GM12878 (cell line): ENCODE measurements around the gene COL2A1. TPM values are rescaled to one million over a fixed set of nuclear protein-coding genes. Genes with fewer than 3 reads are reported as not detected.

Source experiments
- ATAC-seq: fragments of 200-7000 bp; cut with Tn5 transposase; 3 replicates; pipeline ENCODE4 v1.9.1; 2020; ENCODE audit warnings: mild to moderate bottlenecking, moderate library complexity
- BruUV-seq: library from RNA; stranded (reverse); fragments of 400-500 nt; replicated peaks from 2 replicates; lab custom pipeline; 2021; lab: Mats Ljungman, UMichigan
- CTCF ChIA-PET: fragments of 300-600 bp; sonication (Branson Sonifier 250); formaldehyde crosslinking; extraction: SDS; loops from one replicate; lab custom pipeline; 2021; ENCODE audit warnings: inconsistent platforms; lab: Yijun Ruan, JAX
- POLR2A ChIA-PET: fragments of 350-600 bp; formaldehyde crosslinking; extraction: SDS; loops from one replicate; lab custom pipeline; 2021; ENCODE audit warnings: inconsistent platforms; lab: Charles Lee
- RAD21 ChIA-PET: fragments of 300-600 bp; sonication (Branson Sonifier 250); formaldehyde crosslinking; loops from one replicate; lab custom pipeline; 2023; ENCODE audit warnings: antibody characterized with exemption; ENCODE audit not compliant: unreplicated experiment; lab: Charles Lee
- SMC1A ChIA-PET: fragments of 300-600 bp; sonication (Branson Sonifier 250); formaldehyde crosslinking; loops from one replicate; lab custom pipeline; 2023; ENCODE audit not compliant: unreplicated experiment, uncharacterized antibody; lab: Charles Lee
- DNase-seq: peaks from one replicate; pipeline ENCODE4 v3.0.0-alpha.2; 2011; ENCODE audit warnings: low read depth, low spot score
- FAIRE-seq: peaks from 3 replicates; lab custom pipeline; 2011; peaks lifted over from hg19 to GRCh38; lab: Jason Lieb, UNC
- H2AFZ ChIP-seq: 2 replicates; pipeline ENCODE4 v1.6.0; 2011; ENCODE audit warnings: low read depth, low read length, control low read depth; ENCODE audit not compliant: control insufficient read depth
- H3K27ac ChIP-seq: 2 replicates; pipeline ENCODE4 v1.5.1; 2011; ENCODE audit warnings: control low read depth; ENCODE audit not compliant: control insufficient read depth, insufficient read depth
- H3K27me3 ChIP-seq, 2 experiments: replicated peaks in 1 of 2; 2 replicates each; pipeline versions ENCODE4 v1.6.0 to v1.6.1; 2011; ENCODE audit warnings: low read length in 1 of 2; ENCODE audit not compliant: control insufficient read depth in 2 of 2, insufficient read depth in 2 of 2
- H3K36me3 ChIP-seq, 2 experiments: 2 replicates each; pipeline ENCODE4 v1.5.1; 2011; ENCODE audit warnings: low read length in 1 of 2; ENCODE audit not compliant: control insufficient read depth in 2 of 2, insufficient read depth in 2 of 2
- H3K4me1 ChIP-seq: 2 replicates; pipeline ENCODE4 v1.6.1; 2011; ENCODE audit warnings: mild to moderate bottlenecking, low read length, moderate library complexity, mixed read lengths; ENCODE audit not compliant: control insufficient read depth, insufficient read depth
- H3K4me2 ChIP-seq: 2 replicates; pipeline ENCODE4 v1.6.0; 2011; ENCODE audit warnings: control low read depth; ENCODE audit not compliant: control insufficient read depth, insufficient read depth
- H3K4me3 ChIP-seq: fragments of 200-600 bp; sonication (generic); 2 replicates; pipeline ENCODE4 v1.5.1; 2016
- H3K79me2 ChIP-seq: 2 replicates; pipeline ENCODE4 v1.6.0; 2011; ENCODE audit warnings: low read length; ENCODE audit not compliant: control insufficient read depth, insufficient read depth
- H3K9ac ChIP-seq: 2 replicates; pipeline ENCODE4 v1.8.0; 2011; ENCODE audit warnings: low read length, control low read depth, mixed read lengths; ENCODE audit not compliant: control insufficient read depth, insufficient read depth
- H3K9me3 ChIP-seq: replicated peaks from 3 replicates; pipeline ENCODE4 v1.5.1; 2011; ENCODE audit warnings: mild to moderate bottlenecking, low read length; ENCODE audit not compliant: control insufficient read depth, insufficient read depth
- H4K20me1 ChIP-seq: 2 replicates; pipeline ENCODE4 v1.6.0; 2011; ENCODE audit not compliant: control insufficient read depth, insufficient read depth
- CREB1 ChIP-seq: IDR thresholded peaks from 2 replicates; pipeline ENCODE4 v1.6.1; 2012; ENCODE audit warnings: low read depth, mild to moderate bottlenecking, inconsistent platforms
- FOXK2 ChIP-seq: fragments of 450-650 bp; IDR thresholded peaks from 2 replicates; pipeline ENCODE4 v1.6.1; 2017; ENCODE audit warnings: mild to moderate bottlenecking, moderate library complexity
- FOXM1 ChIP-seq: IDR thresholded peaks from 2 replicates; pipeline ENCODE4 v1.6.1; 2012; ENCODE audit warnings: low read depth, mild to moderate bottlenecking, inconsistent platforms, low read length, moderate library complexity
- GABPA ChIP-seq: IDR thresholded peaks from 2 replicates; pipeline ENCODE4 v1.6.1; 2014; ENCODE audit warnings: antibody characterized with exemption, low read depth, mild to moderate bottlenecking, inconsistent platforms
- HDGF ChIP-seq: fragments of 450-650 bp; IDR thresholded peaks from 2 replicates; pipeline ENCODE4 v1.6.1; 2016; ENCODE audit warnings: antibody characterized with exemption
- IKZF2 ChIP-seq, 2 experiments: fragments of 450-650 bp; IDR thresholded peaks; 2 replicates each; pipeline ENCODE4 v1.6.1; 2017; ENCODE audit warnings: mild to moderate bottlenecking in 2 of 2, moderate library complexity in 2 of 2
- PAX8 ChIP-seq: fragments of 450-650 bp; IDR thresholded peaks from 2 replicates; pipeline ENCODE4 v1.6.1; 2017; ENCODE audit warnings: mild to moderate bottlenecking, moderate library complexity
- POU2F2 ChIP-seq: IDR thresholded peaks from 3 replicates; pipeline ENCODE4 v1.6.1; 2011; ENCODE audit warnings: low read depth, mild to moderate bottlenecking, low read length, borderline replicate concordance
- ZZZ3 ChIP-seq: IDR thresholded peaks from 2 replicates; pipeline ENCODE4 v1.6.1; 2011; ENCODE audit warnings: low read depth; ENCODE audit not compliant: control insufficient read depth, insufficient read length
- WGBS: methylation state at CpG from one replicate; pipeline ENCODE4 v1.1.6; 2016; ENCODE audit warnings: low lambda C conversion rate; ENCODE audit not compliant: insufficient replicate concordance, insufficient coverage; ENCODE audit errors: missing lambda C conversion rate; 5-methylcytosine and 5-hydroxymethylcytosine counted together
- in situ Hi-C: fragments of 300-500 bp; cut with MboI; formaldehyde crosslinking; loops from 9 replicates; pipeline ENCODE4 v1.14.3; 2018; ENCODE audit warnings: mixed read lengths
- intact Hi-C: fragments of 100-400 bp; cut with micrococcal nuclease; formaldehyde crosslinking; loops from one replicate; pipeline ENCODE4 v1.14.2; 2022; ENCODE audit not compliant: unreplicated experiment
- polyA plus RNA-seq, 11 experiments: library from polyadenylated mRNA; depleted of rRNA in 4 of 11; unstranded in 6 of 11; stranded (reverse) in 5 of 11; fragments of >200 nt; fragmentation: Nextera tagmentation in 4 of 11; fragmentation: Illumina TruSeq in 1 of 11; extraction: Ambion mirVana in 4 of 11; extraction: Trizol in 1 of 11; gene quantifications; 1 replicate in 1 of 11; 2 replicates in 10 of 11; pipeline versions ENCODE4 v1.2.1 to v1.2.3, GENCODE V29; 2011 to 2016; ENCODE audit warnings: inconsistent platforms in 2 of 11, missing spikeins in 2 of 11, low read depth in 1 of 11
- total RNA-seq, 4 experiments: library from RNA; depleted of rRNA in 3 of 4; stranded (reverse); fragments of >200 nt in 3 of 4; fragmentation: Illumina TruSeq in 1 of 4; extraction: Trizol in 1 of 4; gene quantifications; 2 replicates each; pipeline versions ENCODE4 v1.2.1 to v1.2.3, GENCODE V29; 2013 to 2021
- TF ChIP-seq, protein P1 (sequence below): fragments of 150-350 bp; IDR thresholded peaks from 2 replicates; pipeline ENCODE4 v1.6.1; 2016; ENCODE audit warnings: low read depth, low read length
- TF ChIP-seq, protein P2 (sequence below): IDR thresholded peaks from 2 replicates; pipeline ENCODE4 v1.6.1; 2011; ENCODE audit warnings: mild to moderate bottlenecking, low read depth, low read length, moderate library complexity; ENCODE audit not compliant: insufficient replicate concordance
- TF ChIP-seq, protein P3 (sequence below): IDR thresholded peaks from 2 replicates; pipeline ENCODE4 v1.6.1; 2012; ENCODE audit warnings: low read length, inconsistent platforms
- TF ChIP-seq, protein P4 (sequence below): IDR thresholded peaks from 2 replicates; pipeline ENCODE4 v1.6.1; 2012; ENCODE audit warnings: low read depth, low read length, improper control_type of control experiment
- TF ChIP-seq, protein P5 (sequence below): fragments of 450-650 bp; IDR thresholded peaks from 2 replicates; pipeline ENCODE4 v1.6.1; 2017; ENCODE audit warnings: low read depth, mild to moderate bottlenecking, moderate library complexity

Gene COL2A1
- total and polyA plus RNA-seq, 10 of the 15 experiments (the other 5 are each of a cell fraction or from before 2014, with no cell fraction given): 0.06 to 0.67 (median 0.19) TPM; not detected in 1

DNA sequence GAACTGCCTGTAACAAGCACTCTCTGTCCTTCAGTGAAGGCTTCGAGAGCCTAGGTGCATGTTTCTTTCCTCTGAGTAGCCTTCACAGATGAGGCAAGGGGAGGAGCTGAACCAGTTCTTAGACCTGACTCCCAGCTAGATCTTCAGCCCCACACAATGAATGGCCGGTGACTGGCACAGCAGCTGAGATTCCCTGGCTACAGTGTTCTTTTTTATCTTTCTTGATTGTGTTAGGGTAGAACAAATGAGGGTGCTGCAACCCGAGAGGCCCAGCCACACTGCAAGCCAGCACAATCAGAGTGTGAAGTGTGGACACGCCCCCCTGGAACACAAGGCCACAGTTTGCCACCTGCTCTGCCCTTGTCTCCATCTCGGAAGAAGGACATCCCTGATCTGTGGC lies 19.1 kb upstream of the COL2A1 start:
- POLR2A ChIA-PET: no interaction called here
- in situ Hi-C loops: no loop called here
- Histone ChIP-seq H3K4me3 (no peak overlapping the region), H3K9me3 (no peaks in the 10 kb centered on the region), H3K27ac (no peak overlapping the region), H3K79me2 (no peaks in the 10 kb centered on the region), H2AFZ (no peak overlapping the region), H3K27me3 (peaks cover 3 to 5% of the 10 kb centered on the region in 2 experiments; a peak in 3 of 4 replicates), H3K4me2 (no peak overlapping the region), H3K9ac (no peak overlapping the region), H3K36me3 (no peaks in the 10 kb centered on the region), H3K4me1 (no peaks in the 10 kb centered on the region), H4K20me1 (no peaks in the 10 kb centered on the region; the same call in 1 of the 2 replicates)
- ATAC-seq (no peak), FAIRE-seq (no peak), DNase-seq (no peak)
- BruUV-seq: no TSS peak
- SMC1A ChIA-PET: no interaction called here
- TF ChIP-seq, protein P1, sequence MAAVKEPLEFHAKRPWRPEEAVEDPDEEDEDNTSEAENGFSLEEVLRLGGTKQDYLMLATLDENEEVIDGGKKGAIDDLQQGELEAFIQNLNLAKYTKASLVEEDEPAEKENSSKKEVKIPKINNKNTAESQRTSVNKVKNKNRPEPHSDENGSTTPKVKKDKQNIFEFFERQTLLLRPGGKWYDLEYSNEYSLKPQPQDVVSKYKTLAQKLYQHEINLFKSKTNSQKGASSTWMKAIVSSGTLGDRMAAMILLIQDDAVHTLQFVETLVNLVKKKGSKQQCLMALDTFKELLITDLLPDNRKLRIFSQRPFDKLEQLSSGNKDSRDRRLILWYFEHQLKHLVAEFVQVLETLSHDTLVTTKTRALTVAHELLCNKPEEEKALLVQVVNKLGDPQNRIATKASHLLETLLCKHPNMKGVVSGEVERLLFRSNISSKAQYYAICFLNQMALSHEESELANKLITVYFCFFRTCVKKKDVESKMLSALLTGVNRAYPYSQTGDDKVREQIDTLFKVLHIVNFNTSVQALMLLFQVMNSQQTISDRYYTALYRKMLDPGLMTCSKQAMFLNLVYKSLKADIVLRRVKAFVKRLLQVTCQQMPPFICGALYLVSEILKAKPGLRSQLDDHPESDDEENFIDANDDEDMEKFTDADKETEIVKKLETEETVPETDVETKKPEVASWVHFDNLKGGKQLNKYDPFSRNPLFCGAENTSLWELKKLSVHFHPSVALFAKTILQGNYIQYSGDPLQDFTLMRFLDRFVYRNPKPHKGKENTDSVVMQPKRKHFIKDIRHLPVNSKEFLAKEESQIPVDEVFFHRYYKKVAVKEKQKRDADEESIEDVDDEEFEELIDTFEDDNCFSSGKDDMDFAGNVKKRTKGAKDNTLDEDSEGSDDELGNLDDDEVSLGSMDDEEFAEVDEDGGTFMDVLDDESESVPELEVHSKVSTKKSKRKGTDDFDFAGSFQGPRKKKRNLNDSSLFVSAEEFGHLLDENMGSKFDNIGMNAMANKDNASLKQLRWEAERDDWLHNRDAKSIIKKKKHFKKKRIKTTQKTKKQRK: no peak
- TF ChIP-seq CREB1 (no peak), FOXK2 (no peak), ZZZ3 (no peak), HDGF (no peak), POU2F2 (no peak), GABPA (no peak), FOXM1 (no peak), PAX8 (no peak), IKZF2 (IDR thresholded peaks at IDR 0.05) (no peak)
- TF ChIP-seq, protein P2, sequence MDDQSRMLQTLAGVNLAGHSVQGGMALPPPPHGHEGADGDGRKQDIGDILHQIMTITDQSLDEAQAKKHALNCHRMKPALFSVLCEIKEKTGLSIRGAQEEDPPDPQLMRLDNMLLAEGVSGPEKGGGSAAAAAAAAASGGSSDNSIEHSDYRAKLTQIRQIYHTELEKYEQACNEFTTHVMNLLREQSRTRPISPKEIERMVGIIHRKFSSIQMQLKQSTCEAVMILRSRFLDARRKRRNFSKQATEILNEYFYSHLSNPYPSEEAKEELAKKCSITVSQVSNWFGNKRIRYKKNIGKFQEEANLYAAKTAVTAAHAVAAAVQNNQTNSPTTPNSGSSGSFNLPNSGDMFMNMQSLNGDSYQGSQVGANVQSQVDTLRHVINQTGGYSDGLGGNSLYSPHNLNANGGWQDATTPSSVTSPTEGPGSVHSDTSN: no peak
- TF ChIP-seq, protein P3, sequence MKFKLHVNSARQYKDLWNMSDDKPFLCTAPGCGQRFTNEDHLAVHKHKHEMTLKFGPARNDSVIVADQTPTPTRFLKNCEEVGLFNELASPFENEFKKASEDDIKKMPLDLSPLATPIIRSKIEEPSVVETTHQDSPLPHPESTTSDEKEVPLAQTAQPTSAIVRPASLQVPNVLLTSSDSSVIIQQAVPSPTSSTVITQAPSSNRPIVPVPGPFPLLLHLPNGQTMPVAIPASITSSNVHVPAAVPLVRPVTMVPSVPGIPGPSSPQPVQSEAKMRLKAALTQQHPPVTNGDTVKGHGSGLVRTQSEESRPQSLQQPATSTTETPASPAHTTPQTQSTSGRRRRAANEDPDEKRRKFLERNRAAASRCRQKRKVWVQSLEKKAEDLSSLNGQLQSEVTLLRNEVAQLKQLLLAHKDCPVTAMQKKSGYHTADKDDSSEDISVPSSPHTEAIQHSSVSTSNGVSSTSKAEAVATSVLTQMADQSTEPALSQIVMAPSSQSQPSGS: no peak
- TF ChIP-seq, protein P4, sequence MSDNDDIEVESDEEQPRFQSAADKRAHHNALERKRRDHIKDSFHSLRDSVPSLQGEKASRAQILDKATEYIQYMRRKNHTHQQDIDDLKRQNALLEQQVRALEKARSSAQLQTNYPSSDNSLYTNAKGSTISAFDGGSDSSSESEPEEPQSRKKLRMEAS: no peak
- TF ChIP-seq, protein P5, sequence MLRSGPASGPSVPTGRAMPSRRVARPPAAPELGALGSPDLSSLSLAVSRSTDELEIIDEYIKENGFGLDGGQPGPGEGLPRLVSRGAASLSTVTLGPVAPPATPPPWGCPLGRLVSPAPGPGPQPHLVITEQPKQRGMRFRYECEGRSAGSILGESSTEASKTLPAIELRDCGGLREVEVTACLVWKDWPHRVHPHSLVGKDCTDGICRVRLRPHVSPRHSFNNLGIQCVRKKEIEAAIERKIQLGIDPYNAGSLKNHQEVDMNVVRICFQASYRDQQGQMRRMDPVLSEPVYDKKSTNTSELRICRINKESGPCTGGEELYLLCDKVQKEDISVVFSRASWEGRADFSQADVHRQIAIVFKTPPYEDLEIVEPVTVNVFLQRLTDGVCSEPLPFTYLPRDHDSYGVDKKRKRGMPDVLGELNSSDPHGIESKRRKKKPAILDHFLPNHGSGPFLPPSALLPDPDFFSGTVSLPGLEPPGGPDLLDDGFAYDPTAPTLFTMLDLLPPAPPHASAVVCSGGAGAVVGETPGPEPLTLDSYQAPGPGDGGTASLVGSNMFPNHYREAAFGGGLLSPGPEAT: no peak
- 15% methylated on average over 5 of the region's 5 CpGs for WGBS
- RAD21 ChIA-PET: no interaction called here
- intact Hi-C loops: no loop called here
- CTCF ChIA-PET: interaction anchor here (0.9 kb wide), 1 partner anchor 159 kb away, joined by 3 read pairs; no protein-coding TSS in a partner anchor
